HG02970 (cell line): ENCODE measurements around the gene ATP2A3.

Experiments used
- ATAC-seq: cut with Tn5 transposase; IDR thresholded peaks from one replicate; pipeline ENCODE4 v1.9.1; 2021; ENCODE audit warnings: mild to moderate bottlenecking, moderate library complexity, moderate number of reproducible peaks; ENCODE audit not compliant: unreplicated experiment, low FRiP score

ATP2A3 gene

DNA sequence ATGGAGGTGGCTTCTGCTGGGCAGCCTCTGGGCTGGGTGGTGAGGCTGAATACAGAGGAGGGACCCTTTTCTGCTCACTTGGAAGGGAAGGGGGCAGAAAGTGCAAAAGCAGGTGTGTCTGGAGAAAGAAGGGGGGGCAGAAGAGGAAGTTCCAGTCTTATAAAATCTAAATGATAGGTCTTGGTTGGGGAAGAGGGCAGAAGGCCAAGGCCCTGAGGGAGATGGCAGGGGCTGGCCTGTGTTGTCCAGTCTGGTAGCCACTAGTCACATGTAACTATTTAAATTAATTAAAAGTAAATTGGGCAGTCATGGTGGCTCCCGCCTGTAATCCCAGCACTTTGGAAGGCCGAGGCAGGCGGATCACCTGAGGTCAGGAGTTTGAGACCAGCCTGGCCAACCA lies 68.9 kb downstream of the ATP2A3 start:
- no peak for ATAC-seq

DNA sequence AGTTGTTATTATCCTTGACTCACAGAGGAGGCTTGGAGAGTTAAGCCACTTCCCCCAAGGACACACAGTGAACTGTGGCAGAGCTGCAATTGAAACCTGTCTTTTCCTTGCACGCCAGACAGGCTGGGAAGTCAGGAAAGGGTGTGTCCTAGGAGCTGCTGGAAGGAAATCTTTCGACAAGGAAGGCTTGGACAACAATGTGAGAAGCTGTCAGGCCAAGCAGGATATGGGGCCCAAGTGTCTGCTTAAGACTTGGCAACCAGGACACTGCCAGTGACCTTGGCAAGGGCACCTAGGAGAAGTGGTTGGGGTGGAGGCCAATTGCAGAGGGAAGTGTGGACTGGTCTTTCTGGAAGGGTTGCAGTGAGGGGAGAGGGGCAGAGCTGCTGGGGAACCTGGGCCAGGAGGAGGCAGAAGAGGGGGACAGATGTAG lies 69.3 kb downstream of the ATP2A3 start:
- no peak for ATAC-seq

- no peak for ATAC-seq
These were observed 70.0 kb downstream of the ATP2A3 start for GRCh38 chr17:3894188-3894587.

- no peak for ATAC-seq
These were observed 70.5 kb downstream of the ATP2A3 start for GRCh38 chr17:3893720-3894116.

DNA sequence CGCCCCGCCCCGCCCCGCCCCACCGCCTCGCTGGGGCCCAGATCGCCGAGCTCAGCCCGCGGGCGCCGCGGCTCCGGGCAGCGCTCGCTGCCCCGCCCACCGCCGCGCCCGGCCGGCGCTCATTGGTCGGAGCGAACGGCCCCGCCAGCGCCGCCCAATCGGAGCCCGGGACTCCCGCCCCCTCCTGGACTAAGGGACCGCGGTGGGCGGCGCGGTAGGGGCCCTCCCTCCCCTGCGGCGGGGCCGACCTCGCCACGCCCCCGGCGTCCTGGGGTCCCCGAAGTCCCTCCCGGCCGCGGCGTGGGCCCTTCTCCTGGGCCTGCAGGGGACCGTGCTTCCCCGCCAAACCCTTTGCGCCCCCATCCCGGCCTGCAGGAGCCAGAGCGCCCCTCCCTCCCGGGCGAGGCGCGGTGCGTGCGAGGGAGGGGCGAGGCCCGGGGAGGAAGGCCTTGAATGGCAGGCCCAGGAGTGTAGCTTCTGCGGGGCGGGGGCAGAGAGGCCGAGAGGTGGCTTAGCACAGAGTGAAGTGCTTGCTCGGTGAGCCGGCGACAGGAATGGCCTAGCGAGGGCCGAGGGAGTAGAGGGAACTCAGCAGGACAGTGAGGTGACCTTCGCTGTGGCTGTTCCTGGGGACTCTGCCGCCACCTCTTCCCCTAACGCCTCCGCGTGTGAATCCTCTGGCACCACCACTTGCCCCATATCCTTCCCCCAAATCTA lies 71.1 kb downstream of the ATP2A3 start, which contains the start of gene CAMKK1:
Gene CAMKK1, minus strand, starts transcription at position 51 of the 717 bp plus-strand sequence. CDS start 7,366 bp downstream, outside the sequence.
- peak; percentile 89 for ATAC-seq

GRCh38 chr17:3892095-3892998 lies 71.9 kb downstream of the ATP2A3 start:
- peak; percentile 18 for ATAC-seq

DNA sequence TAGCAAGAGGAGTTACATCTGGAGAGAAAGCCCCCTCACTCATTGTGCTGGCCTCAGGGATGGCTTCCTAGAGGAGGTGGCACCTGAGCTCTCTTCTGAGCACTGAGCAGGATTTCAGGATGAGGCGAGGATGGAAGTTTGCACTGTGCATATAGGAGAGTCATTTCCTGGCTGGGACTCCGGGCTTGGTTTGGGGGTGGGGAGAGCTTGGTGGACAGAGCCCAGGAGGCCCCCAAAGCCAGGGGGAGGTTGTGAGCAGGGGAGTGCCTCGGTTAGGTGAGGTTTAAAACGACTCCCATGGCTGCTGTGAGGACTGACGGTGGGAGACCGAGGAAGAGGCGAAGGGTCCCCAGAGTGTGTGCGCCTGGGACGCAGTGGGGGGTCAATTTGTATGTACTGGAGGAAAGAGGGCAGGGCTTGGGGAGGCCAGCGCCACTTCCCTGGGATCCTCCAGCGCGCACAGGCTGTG lies 72.6 kb downstream of the ATP2A3 start:
- ATAC-seq, result no peak

GRCh38 chr17:3890878-3891219 lies 73.4 kb downstream of the ATP2A3 start:
- ATAC-seq, result no peak

- ATAC-seq, result no peak
These were observed 74.0 kb downstream of the ATP2A3 start for GRCh38 chr17:3890082-3890877.

- no peak for ATAC-seq
These were observed 74.8 kb downstream of the ATP2A3 start for GRCh38 chr17:3889325-3890012.

- ATAC-seq, result no peak
These were observed 75.7 kb downstream of the ATP2A3 start for GRCh38 chr17:3888343-3889171.

DNA sequence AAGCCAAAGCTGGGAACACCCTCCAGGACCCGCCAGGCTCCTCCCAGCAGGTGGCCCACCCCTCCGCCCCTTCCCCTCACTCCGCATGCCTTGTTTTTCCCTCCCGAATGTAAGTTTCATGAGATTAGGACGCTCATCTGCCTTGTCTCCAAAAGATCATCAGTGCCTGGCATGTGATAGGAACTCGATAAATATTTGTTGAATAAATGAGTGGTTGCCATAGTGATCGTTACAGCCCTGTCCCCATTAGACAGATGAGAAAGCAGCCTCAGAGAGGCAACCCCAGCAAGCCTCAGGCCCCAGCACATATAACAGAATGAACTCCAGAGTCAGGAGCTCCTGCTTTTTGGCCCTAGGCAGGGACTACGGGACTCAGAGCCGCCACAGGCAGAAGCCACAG lies 76.4 kb downstream of the ATP2A3 start:
- ATAC-seq, result no peak

DNA sequence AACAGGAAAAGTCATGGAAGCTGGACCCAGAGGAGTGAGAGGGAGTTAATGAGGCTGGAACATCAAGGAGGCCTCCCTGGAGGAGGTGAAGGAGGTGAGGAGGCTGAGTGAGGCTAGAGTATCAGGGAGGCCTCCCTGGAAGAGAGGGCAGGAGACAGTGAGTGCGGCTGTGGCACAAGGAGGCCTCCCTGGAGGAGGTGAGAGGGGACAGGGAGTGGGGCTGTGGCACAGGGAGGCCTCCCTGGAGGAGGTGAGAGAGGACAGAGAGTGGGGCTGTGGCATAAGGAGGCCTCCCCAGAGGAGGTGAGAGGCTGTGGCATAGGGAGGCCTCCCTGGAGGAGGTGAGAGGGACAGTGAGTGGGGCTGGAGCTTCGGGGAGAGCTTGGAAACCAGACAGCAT lies 76.8 kb downstream of the ATP2A3 start:
- no peak for ATAC-seq

DNA sequence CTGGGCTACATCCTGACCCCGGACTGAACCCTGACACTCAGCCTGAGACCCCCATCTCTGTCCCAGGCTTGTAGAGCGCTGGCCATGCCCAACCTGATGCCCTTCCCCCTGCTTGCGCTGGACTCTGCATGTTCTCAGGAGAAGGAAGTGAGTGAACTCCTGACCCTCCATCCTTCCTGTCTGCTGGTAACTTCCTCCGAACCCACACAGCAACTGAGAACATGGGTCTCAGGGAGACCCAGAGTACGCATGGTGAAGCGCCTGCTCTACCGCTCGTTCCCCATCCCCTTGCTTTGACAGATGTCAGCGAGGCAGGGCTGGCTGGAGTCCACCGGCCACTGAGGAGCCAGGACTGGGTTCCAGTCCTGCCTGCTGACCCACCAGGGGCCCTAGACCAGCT lies 77.5 kb downstream of the ATP2A3 start:
- no peak for ATAC-seq

DNA sequence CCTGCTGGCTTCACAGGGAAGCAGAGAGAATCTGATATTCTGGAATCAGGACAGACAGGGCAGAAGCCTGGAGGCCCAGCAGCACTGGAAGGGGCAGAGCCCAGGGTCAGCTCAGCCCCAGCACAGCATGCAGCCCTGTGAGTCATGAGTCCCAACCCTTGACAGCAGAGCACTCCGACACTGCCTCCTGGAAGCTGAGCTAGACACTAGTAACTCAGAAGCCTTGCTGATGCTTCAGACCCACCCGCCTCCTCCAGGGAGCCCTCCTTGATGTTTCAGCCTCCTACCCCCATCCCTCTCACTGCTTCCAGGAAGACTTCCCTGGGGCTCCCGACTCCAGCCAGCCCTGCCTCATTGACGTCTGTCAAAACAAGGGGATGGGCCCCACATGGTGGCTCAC lies 78.3 kb downstream of the ATP2A3 start:
- no peak for ATAC-seq

GRCh38 chr17:3885271-3885670 lies 79.0 kb downstream of the ATP2A3 start:
- no peak for ATAC-seq

GRCh38 chr17:3884188-3884587 lies 80.0 kb downstream of the ATP2A3 start:
- no peak for ATAC-seq

DNA sequence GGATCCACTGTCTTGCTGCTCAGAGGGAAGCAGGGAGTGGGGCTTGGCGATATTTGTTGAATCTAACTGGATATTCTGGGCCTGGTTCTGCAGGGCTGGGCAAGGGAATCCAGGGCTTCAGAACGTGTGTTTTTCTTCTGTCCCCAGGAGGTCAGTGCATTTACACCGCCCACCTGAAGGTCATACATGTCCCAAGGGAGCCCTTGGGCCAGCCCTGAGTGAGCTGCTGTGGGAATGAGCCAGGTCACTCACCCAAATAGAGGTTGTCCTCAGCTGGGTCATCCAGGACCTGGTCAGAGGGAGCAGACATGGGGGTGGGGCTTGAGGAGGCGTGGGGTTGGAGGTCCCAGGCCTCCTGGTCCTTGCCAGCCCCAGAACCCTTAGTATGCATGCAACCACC lies 82.0 kb downstream of the ATP2A3 start:
- no peak for ATAC-seq

DNA sequence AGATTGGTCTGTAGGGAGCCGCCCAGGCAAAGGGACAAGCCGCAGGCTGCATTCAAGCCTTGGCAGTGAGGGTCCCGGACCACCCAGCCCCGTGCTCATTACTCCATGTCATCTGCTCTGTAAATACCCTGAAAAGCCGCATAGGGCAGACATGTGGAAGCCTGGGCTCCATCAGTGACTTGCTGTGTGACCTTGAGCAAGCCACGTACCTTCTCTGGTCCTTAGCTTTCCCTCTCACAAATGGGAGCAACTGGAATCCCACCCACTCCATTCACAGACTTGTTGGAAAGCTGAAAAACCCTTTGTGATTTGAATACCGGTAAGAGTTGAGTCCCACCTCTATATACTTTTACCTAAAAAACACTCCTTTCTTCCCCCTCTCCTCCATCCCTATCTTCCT lies 83.3 kb downstream of the ATP2A3 start:
- ATAC-seq, result no peak
